Measurements from ENCODE around the gene ETFA.

The ETFA gene

GRCh38 chr15:76181705-76182107 lies 129.6 kb downstream of the ETFA start:
- H3K4me3 ChIP-seq (ENCODE audit: control insufficient read depth in 1 of 7, extremely low read depth in 1 of 7, insufficient read depth in 4 of 7, low read depth in 2 of 7, low read length in 6 of 7), result no peak overlapping the region
- ChIA-PET CTCF (no interaction called here), POLR2A (no interaction called here)
- no peak overlapping the region for H3K27ac ChIP-seq (ENCODE audit: insufficient read depth in 1 of 2, low read depth in 1 of 2, low read length in 2 of 2, poor library complexity in 1 of 2, severe bottlenecking in 2 of 2)
- H3K36me3 ChIP-seq (ENCODE audit: control insufficient read depth in 4 of 4, insufficient read depth in 4 of 4, low read length in 3 of 4), result no peaks in the 10 kb centered on the region
- no peaks in the 10 kb centered on the region for H3K9me3 ChIP-seq (ENCODE audit: control extremely low read depth in 1 of 5, control insufficient read depth in 4 of 5, insufficient read depth in 2 of 5, low read depth in 1 of 5, low read length in 4 of 5)
- 82% methylated on average over 8 of the region's 9 CpGs for WGBS (ENCODE audit: insufficient coverage)
- DNase-seq, result no peak
- peaks cover 0 to 3% (median 0%) of the 10 kb centered on the region in 4 experiments for H3K4me1 ChIP-seq (ENCODE audit: control extremely low read depth in 1 of 4, control insufficient read depth in 4 of 4, insufficient read depth in 4 of 4, low read length in 3 of 4)
- H3K27me3 ChIP-seq (replicated peaks in 2 of 5; ENCODE audit: control insufficient read depth in 4 of 5, insufficient read depth in 5 of 5, low read length in 4 of 5), result peaks cover 0 to 28% (median 5%) of the 10 kb centered on the region in 5 experiments

GRCh38 chr15:76180321-76180720 lies 130.9 kb downstream of the ETFA start:
- ChIA-PET CTCF (no interaction called here), POLR2A (no interaction called here)

GRCh38 chr15:76179023-76179422 lies 132.2 kb downstream of the ETFA start:
- Histone ChIP-seq H3K27ac (ENCODE audit: insufficient read depth in 1 of 2, low read depth in 1 of 2, low read length in 2 of 2, poor library complexity in 1 of 2, severe bottlenecking in 2 of 2) (no peak overlapping the region), H3K4me3 (ENCODE audit: control insufficient read depth in 1 of 7, extremely low read depth in 1 of 7, insufficient read depth in 4 of 7, low read depth in 2 of 7, low read length in 6 of 7) (no peak overlapping the region), H3K27me3 (replicated peaks in 2 of 5; ENCODE audit: control insufficient read depth in 4 of 5, insufficient read depth in 5 of 5, low read length in 4 of 5) (peaks cover 0 to 27% (median 4%) of the 10 kb centered on the region in 5 experiments), H3K36me3 (ENCODE audit: control insufficient read depth in 4 of 4, insufficient read depth in 4 of 4, low read length in 3 of 4) (no peaks in the 10 kb centered on the region), H3K4me1 (ENCODE audit: control extremely low read depth in 1 of 4, control insufficient read depth in 4 of 4, insufficient read depth in 4 of 4, low read length in 3 of 4) (peaks cover 0 to 3% (median 0%) of the 10 kb centered on the region in 4 experiments), H3K9me3 (ENCODE audit: control extremely low read depth in 1 of 5, control insufficient read depth in 4 of 5, insufficient read depth in 2 of 5, low read depth in 1 of 5, low read length in 4 of 5) (peaks cover 0 to 2% (median 0%) of the 10 kb centered on the region in 5 experiments)
- WGBS (ENCODE audit: insufficient coverage), result 100% methylated on average over 2 of the region's 4 CpGs
- no peak for DNase-seq
- CTCF ChIA-PET, result no interaction called here
- POLR2A ChIA-PET, result no interaction called here

More at GRCh38 chr15:76180321-76180720, 130.9 kb downstream of the ETFA start:
- Histone ChIP-seq H3K27me3 (replicated peaks in 2 of 5; ENCODE audit: control insufficient read depth in 4 of 5, insufficient read depth in 5 of 5, low read length in 4 of 5) (peaks cover 0 to 27% (median 4%) of the 10 kb centered on the region in 5 experiments), H3K4me1 (ENCODE audit: control extremely low read depth in 1 of 4, control insufficient read depth in 4 of 4, insufficient read depth in 4 of 4, low read length in 3 of 4) (peaks cover 0 to 3% (median 0%) of the 10 kb centered on the region in 4 experiments), H3K4me3 (ENCODE audit: control insufficient read depth in 1 of 7, extremely low read depth in 1 of 7, insufficient read depth in 4 of 7, low read depth in 2 of 7, low read length in 6 of 7) (no peak overlapping the region), H3K36me3 (ENCODE audit: control insufficient read depth in 4 of 4, insufficient read depth in 4 of 4, low read length in 3 of 4) (no peaks in the 10 kb centered on the region), H3K9me3 (ENCODE audit: control extremely low read depth in 1 of 5, control insufficient read depth in 4 of 5, insufficient read depth in 2 of 5, low read depth in 1 of 5, low read length in 4 of 5) (no peaks in the 10 kb centered on the region), H3K27ac (ENCODE audit: insufficient read depth in 1 of 2, low read depth in 1 of 2, low read length in 2 of 2, poor library complexity in 1 of 2, severe bottlenecking in 2 of 2) (no peak overlapping the region)
- WGBS (ENCODE audit: insufficient coverage), result 100% methylated on average over 4 of the region's 7 CpGs
- DNase-seq, result no peak

GRCh38 chr15:76178296-76179000 lies 132.8 kb downstream of the ETFA start:
- ChIA-PET POLR2A (no interaction called here), CTCF (no interaction called here)
- Histone ChIP-seq H3K9me3 (ENCODE audit: control extremely low read depth in 1 of 5, control insufficient read depth in 4 of 5, insufficient read depth in 2 of 5, low read depth in 1 of 5, low read length in 4 of 5) (peaks cover 0 to 2% (median 0%) of the 10 kb centered on the region in 5 experiments), H3K27me3 (replicated peaks in 2 of 5; ENCODE audit: control insufficient read depth in 4 of 5, insufficient read depth in 5 of 5, low read length in 4 of 5) (peaks cover 0 to 27% (median 2%) of the 10 kb centered on the region in 5 experiments), H3K36me3 (ENCODE audit: control insufficient read depth in 4 of 4, insufficient read depth in 4 of 4, low read length in 3 of 4) (no peaks in the 10 kb centered on the region), H3K4me1 (ENCODE audit: control extremely low read depth in 1 of 4, control insufficient read depth in 4 of 4, insufficient read depth in 4 of 4, low read length in 3 of 4) (peaks cover 0 to 3% (median 0%) of the 10 kb centered on the region in 4 experiments), H3K4me3 (ENCODE audit: control insufficient read depth in 1 of 7, extremely low read depth in 1 of 7, insufficient read depth in 4 of 7, low read depth in 2 of 7, low read length in 6 of 7) (no peak overlapping the region), H3K27ac (ENCODE audit: insufficient read depth in 1 of 2, low read depth in 1 of 2, low read length in 2 of 2, poor library complexity in 1 of 2, severe bottlenecking in 2 of 2) (no peak overlapping the region)
- 67% methylated on average over 21 of the region's 21 CpGs for WGBS (ENCODE audit: insufficient coverage)
- DNase-seq, result no peak

GRCh38 chr15:76177491-76178040 lies 133.7 kb downstream of the ETFA start:
- DNase-seq, result no peak
- WGBS (ENCODE audit: insufficient coverage), result 84% methylated on average over 15 of the region's 15 CpGs
- H3K4me1 ChIP-seq (ENCODE audit: control extremely low read depth in 1 of 4, control insufficient read depth in 4 of 4, insufficient read depth in 4 of 4, low read length in 3 of 4), result peaks cover 0 to 3% (median 0%) of the 10 kb centered on the region in 4 experiments
- H3K36me3 ChIP-seq (ENCODE audit: control insufficient read depth in 4 of 4, insufficient read depth in 4 of 4, low read length in 3 of 4), result no peaks in the 10 kb centered on the region
- H3K27me3 ChIP-seq (replicated peaks in 2 of 5; ENCODE audit: control insufficient read depth in 4 of 5, insufficient read depth in 5 of 5, low read length in 4 of 5), result peaks cover 0 to 27% (median 2%) of the 10 kb centered on the region in 5 experiments
- H3K9me3 ChIP-seq (ENCODE audit: control extremely low read depth in 1 of 5, control insufficient read depth in 4 of 5, insufficient read depth in 2 of 5, low read depth in 1 of 5, low read length in 4 of 5), result peaks cover 0 to 2% (median 0%) of the 10 kb centered on the region in 5 experiments
- no peak overlapping the region for H3K4me3 ChIP-seq (ENCODE audit: control insufficient read depth in 1 of 7, extremely low read depth in 1 of 7, insufficient read depth in 4 of 7, low read depth in 2 of 7, low read length in 6 of 7)
- H3K27ac ChIP-seq (ENCODE audit: insufficient read depth in 1 of 2, low read depth in 1 of 2, low read length in 2 of 2, poor library complexity in 1 of 2, severe bottlenecking in 2 of 2), result no peak overlapping the region
- CTCF ChIA-PET, result no interaction called here
- POLR2A ChIA-PET, result no interaction called here

- no peaks in the 10 kb centered on the region for H3K36me3 ChIP-seq (ENCODE audit: control insufficient read depth in 4 of 4, insufficient read depth in 4 of 4, low read length in 3 of 4)
- peaks cover 0 to 27% (median 2%) of the 10 kb centered on the region in 5 experiments for H3K27me3 ChIP-seq (replicated peaks in 2 of 5; ENCODE audit: control insufficient read depth in 4 of 5, insufficient read depth in 5 of 5, low read length in 4 of 5)
- H3K9me3 ChIP-seq (ENCODE audit: control extremely low read depth in 1 of 5, control insufficient read depth in 4 of 5, insufficient read depth in 2 of 5, low read depth in 1 of 5, low read length in 4 of 5), result peaks cover 0 to 2% (median 0%) of the 10 kb centered on the region in 5 experiments
- CTCF ChIA-PET, result no interaction called here
- H3K27ac ChIP-seq (ENCODE audit: insufficient read depth in 1 of 2, low read depth in 1 of 2, low read length in 2 of 2, poor library complexity in 1 of 2, severe bottlenecking in 2 of 2), result no peak overlapping the region
- 95% methylated on average over 15 of the region's 15 CpGs for WGBS (ENCODE audit: insufficient coverage)
- POLR2A ChIA-PET, result no interaction called here
- H3K4me1 ChIP-seq (ENCODE audit: control extremely low read depth in 1 of 4, control insufficient read depth in 4 of 4, insufficient read depth in 4 of 4, low read length in 3 of 4), result peaks cover 0 to 3% (median 0%) of the 10 kb centered on the region in 4 experiments
- DNase-seq, result no peak
- no peak overlapping the region for H3K4me3 ChIP-seq (ENCODE audit: control insufficient read depth in 1 of 7, extremely low read depth in 1 of 7, insufficient read depth in 4 of 7, low read depth in 2 of 7, low read length in 6 of 7)
Measured at GRCh38 chr15:76176487-76177085, 134.7 kb downstream of the ETFA start.

GRCh38 chr15:76176059-76176458 lies 135.2 kb downstream of the ETFA start:
- Histone ChIP-seq H3K4me3 (ENCODE audit: control insufficient read depth in 1 of 7, extremely low read depth in 1 of 7, insufficient read depth in 4 of 7, low read depth in 2 of 7, low read length in 6 of 7) (no peak overlapping the region), H3K27ac (ENCODE audit: insufficient read depth in 1 of 2, low read depth in 1 of 2, low read length in 2 of 2, poor library complexity in 1 of 2, severe bottlenecking in 2 of 2) (no peak overlapping the region), H3K36me3 (ENCODE audit: control insufficient read depth in 4 of 4, insufficient read depth in 4 of 4, low read length in 3 of 4) (no peaks in the 10 kb centered on the region), H3K27me3 (replicated peaks in 2 of 5; ENCODE audit: control insufficient read depth in 4 of 5, insufficient read depth in 5 of 5, low read length in 4 of 5) (peaks cover 0 to 27% (median 2%) of the 10 kb centered on the region in 5 experiments), H3K4me1 (ENCODE audit: control extremely low read depth in 1 of 4, control insufficient read depth in 4 of 4, insufficient read depth in 4 of 4, low read length in 3 of 4) (peaks cover 0 to 3% (median 0%) of the 10 kb centered on the region in 4 experiments), H3K9me3 (ENCODE audit: control extremely low read depth in 1 of 5, control insufficient read depth in 4 of 5, insufficient read depth in 2 of 5, low read depth in 1 of 5, low read length in 4 of 5) (peaks cover 0 to 2% (median 0%) of the 10 kb centered on the region in 5 experiments)
- ChIA-PET POLR2A (no interaction called here), CTCF (interaction anchor here (0.6 kb wide), 1 partner anchor 14 kb away, joined by 3 read pairs; no protein-coding TSS in a partner anchor)
- DNase-seq, result no peak
- WGBS (ENCODE audit: insufficient coverage), result 98% methylated on average over 10 of the region's 10 CpGs

Data from common myeloid progenitor, CD34-positive (primary cell).